KOPT-K1 (cell line): ENCODE results near the gene NOMO2.
"Not testable (repeated sequence)": the region's sequence is repeated elsewhere in the genome, so short reads cannot be mapped to it uniquely, and the experiment has no call there.

Source experiments
- H3K27ac ChIP-seq: fragments of 200-600 bp; sonication (generic); 2 replicates; pipeline ENCODE4 v1.5.1; 2016; ENCODE audit warnings: antibody characterized with exemption, mild to moderate bottlenecking, low read depth, low read length; ENCODE audit not compliant: poor library complexity, severe bottlenecking
- H3K36me3 ChIP-seq: fragments of 200-600 bp; sonication (generic); 2 replicates; pipeline ENCODE4 v1.5.1; 2017; ENCODE audit warnings: antibody characterized with exemption, mild to moderate bottlenecking, low read length, moderate library complexity; ENCODE audit not compliant: insufficient read depth
- H3K9me3 ChIP-seq: fragments of 200-600 bp; sonication (generic); 2 replicates; pipeline ENCODE4 v1.5.1; 2017; ENCODE audit warnings: antibody characterized with exemption, low read length, mild to moderate bottlenecking; ENCODE audit not compliant: insufficient read depth, poor library complexity, severe bottlenecking

NOMO2 gene

DNA sequence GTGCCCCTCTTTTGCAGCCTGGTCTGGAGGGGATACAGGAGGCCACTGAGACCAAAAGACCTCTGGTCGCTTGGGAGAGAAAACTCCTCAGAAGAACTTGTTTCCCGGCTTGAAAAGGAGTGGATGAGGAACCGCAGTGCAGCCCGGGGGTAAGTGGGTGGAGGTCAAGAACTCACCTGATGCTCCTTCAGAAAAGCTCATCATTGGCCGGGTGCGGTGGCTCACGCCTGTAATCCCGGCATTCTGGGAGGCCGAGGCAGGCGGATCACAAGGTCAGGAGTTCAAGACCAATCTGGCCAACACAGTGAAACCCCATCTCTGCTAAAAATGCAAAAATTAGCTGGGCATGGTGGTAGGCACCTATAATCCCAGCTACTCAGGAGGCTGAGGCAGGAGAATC, 23.9 kb upstream of the NOMO2 start:
- H3K9me3 ChIP-seq, H3K27ac ChIP-seq, H3K36me3 ChIP-seq: not testable (repeated sequence)

GRCh38 chr16:18582902-18583301, 21.0 kb upstream of the NOMO2 start:
- no peak overlapping the region for H3K27ac ChIP-seq
- H3K9me3 ChIP-seq: no peaks in the 10 kb centered on the region

GRCh38 chr16:18580396-18580795, 18.5 kb upstream of the NOMO2 start:
- H3K36me3 ChIP-seq, H3K27ac ChIP-seq, H3K9me3 ChIP-seq: not testable (repeated sequence)

More at GRCh38 chr16:18582902-18583301, 21.0 kb upstream of the NOMO2 start:
- H3K36me3 ChIP-seq: no peaks in the 10 kb centered on the region

- H3K9me3 ChIP-seq, H3K36me3 ChIP-seq, H3K27ac ChIP-seq: not testable (repeated sequence)
Measured at GRCh38 chr16:18579261-18579660, 17.4 kb upstream of the NOMO2 start.

DNA sequence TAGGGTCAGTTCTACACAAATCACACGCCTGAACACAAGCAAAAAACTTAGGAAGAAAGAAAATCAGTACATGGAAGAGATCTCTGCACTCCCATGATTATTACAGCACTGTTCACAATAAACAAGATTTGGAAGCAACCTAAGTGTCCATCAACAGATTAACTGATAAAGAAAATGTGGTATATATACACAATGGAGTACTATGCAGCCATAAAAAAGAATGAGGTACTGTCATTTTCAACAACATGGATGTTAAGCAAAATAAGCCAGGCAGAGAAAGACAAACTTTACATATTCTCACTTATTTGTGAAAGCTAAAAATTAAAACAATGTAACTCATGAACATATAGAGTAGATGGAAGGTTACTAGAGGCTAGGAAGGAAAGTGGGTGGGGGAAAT, 16.0 kb upstream of the NOMO2 start:
- not testable (repeated sequence) for H3K9me3 ChIP-seq, H3K36me3 ChIP-seq, H3K27ac ChIP-seq

DNA sequence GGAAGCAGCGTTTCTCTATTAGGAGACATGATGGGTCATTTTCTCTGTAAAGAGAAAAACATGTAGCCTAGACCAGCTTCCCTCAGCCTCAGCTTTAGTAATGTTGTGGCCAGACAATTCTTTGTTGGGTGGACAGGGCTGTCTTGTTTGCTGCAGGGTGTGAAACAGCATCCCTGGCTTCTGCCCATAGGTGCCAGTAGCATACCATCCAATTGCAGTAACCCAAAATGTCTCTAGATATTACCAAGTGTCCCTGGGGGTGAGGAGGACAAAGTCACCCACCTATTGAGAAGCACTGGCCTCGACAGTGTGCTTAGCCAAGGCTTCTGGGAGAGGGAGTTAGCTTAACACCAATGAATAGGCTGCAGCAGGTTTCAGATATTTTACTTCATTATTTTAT, 14.0 kb upstream of the NOMO2 start:
- not testable (repeated sequence) for H3K27ac ChIP-seq

DNA sequence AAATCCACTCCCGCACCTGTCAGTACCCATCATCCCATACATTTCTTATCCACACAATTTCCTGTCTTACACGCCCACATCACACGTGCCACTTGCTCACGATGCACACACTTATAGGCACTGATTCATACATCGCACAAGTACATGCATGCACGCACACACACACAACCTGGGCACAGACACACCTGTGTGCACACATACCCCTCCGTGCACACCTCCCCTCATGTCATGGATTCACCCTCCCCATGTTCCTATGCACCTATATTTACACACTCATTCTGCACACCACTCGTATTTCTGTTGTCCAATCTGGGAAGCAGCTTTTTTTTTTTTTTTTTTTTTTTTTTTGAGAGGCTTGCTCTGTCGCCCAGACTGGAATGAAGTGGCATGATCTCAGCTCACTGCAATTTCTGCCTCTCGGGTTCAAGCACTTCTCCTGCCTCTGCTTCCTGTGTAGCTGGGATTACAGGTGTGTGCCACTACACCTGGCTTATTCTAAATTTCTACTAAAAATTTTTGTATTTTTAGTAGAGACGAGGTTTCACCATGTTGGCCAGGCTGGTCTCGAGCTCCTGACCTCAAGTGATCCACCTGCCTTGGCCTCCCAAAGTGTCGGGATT, 13.5 kb upstream of the NOMO2 start:
- H3K27ac ChIP-seq, H3K36me3 ChIP-seq, H3K9me3 ChIP-seq: not testable (repeated sequence)

More for the DNA sequence above, 14.0 kb upstream of the NOMO2 start:
- H3K36me3 ChIP-seq, H3K9me3 ChIP-seq: not testable (repeated sequence)

GRCh38 chr16:18573887-18574286, 12.0 kb upstream of the NOMO2 start:
- not testable (repeated sequence) for H3K9me3 ChIP-seq, H3K36me3 ChIP-seq, H3K27ac ChIP-seq

GRCh38 chr16:18572973-18573372, 11.1 kb upstream of the NOMO2 start:
- not testable (repeated sequence) for H3K9me3 ChIP-seq, H3K36me3 ChIP-seq, H3K27ac ChIP-seq

- not testable (repeated sequence) for H3K27ac ChIP-seq, H3K36me3 ChIP-seq, H3K9me3 ChIP-seq
Measured at GRCh38 chr16:18571307-18571850, 9.5 kb upstream of the NOMO2 start.

DNA sequence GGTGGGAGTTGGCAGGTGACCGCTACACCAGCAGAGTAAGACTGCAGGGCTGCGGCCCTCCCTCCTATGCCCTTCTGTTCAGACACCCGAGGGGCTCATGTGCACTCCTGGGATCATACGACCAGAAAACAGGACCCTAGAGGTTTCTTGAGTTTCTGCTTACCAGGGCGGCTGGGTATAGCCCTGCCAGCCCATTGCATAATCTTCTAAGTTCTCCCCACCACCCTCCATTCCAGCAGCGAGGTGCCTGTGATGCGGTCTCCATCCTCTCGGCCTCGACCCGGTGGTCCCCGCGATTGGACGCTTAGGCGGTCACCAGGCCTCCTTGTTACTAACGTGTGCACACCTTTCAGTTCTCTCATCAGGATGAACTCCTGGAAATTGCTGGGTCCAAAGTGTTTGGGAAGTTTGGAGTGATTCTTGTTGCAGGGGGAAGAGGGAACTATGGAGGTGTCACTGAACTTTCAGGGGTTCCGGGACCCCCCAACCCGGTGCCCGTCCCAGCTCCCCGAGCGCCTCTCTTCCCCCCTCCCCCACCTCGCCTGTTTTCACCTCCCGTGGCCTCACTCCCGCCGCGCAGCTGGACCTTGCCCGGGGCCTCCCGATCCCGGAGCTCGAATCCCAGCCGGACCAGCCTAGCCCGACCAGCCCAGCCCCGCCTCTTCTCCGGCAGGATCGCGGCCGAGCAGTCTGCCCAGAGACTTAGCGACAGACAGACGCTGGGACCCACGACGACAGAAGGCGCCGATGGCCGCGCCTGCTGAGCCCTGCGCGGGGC, 8.8 kb upstream of the NOMO2 start:
- H3K9me3 ChIP-seq, H3K36me3 ChIP-seq, H3K27ac ChIP-seq: not testable (repeated sequence)

- H3K36me3 ChIP-seq, H3K9me3 ChIP-seq, H3K27ac ChIP-seq: not testable (repeated sequence)
Measured at GRCh38 chr16:18560416-18561220, 1.3 kb downstream of the NOMO2 start.

GRCh38 chr16:18553671-18554070, 8.2 kb downstream of the NOMO2 start:
- not testable (repeated sequence) for H3K27ac ChIP-seq, H3K9me3 ChIP-seq, H3K36me3 ChIP-seq

DNA sequence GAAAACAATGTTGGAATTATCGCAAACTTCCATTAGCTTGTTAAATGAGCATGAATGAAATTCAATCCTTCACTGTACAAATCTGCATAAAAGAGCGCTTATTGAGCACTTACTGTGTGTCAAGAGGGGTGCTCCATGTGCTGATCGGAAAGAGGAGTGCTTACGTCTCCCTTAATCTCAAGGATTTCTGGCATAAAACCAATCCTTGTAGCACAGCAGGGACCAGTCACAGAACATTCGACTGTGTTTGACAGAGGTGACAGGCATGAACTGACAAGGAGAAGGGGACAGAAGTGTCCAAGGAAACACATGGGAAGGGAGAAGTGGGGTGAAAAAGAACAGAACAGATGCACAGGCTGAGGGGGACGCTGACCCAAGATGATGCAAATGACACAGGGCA, 14.5 kb downstream of the NOMO2 start:
- H3K9me3 ChIP-seq, H3K27ac ChIP-seq, H3K36me3 ChIP-seq: not testable (repeated sequence)

DNA sequence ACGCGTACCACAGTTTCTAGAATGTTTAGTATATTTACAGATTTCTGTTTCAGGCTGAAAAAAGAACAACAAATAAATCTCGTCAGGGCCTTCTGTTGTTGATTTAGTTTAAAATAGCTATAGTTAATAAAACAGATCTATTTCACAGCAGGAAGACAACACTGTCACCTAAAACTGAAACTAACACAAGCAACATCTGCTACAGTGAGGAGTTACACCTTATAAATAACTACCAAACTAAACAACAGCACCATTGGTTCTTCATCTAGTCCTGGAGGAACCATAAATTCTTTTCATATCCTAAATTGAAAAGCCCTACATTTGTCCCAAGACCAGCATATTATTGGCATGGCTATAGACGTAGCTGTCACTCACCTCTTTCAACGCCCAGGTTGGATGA, 15.0 kb downstream of the NOMO2 start:
- not testable (repeated sequence) for H3K9me3 ChIP-seq, H3K27ac ChIP-seq, H3K36me3 ChIP-seq
